Epidermal melanocyte (primary cell): ENCODE measurements around the gene OR5K4.

Experiments
- DNase-seq: peaks from one replicate; pipeline ENCODE4 v3.0.0; 2011; ENCODE audit warnings: low spot score; ENCODE audit not compliant: insufficient read length

Gene OR5K4

DNA sequence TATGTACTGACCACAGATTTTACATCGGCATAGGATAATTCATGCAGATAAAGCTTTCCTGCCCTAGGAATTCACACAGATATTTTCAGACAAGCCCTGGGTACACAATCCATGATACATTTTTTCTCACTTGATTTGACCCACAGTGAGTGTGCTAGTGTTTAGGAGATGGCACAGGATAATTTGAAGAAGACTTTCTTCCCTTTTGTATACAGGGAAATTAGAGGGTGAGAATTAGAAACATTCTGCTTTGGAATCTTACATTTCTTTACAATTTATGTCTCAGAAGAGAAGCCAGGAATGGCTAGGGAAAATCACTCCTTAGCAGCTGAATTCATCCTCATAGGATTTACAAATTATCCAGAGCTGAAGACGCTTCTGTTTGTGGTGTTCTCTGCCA lies at the start of gene OR5K4:
Gene OR5K4, plus strand, starts transcription at position 301 of the 400 bp plus-strand sequence. Its CDS starts 0 bp downstream, at position 301.
- no peak for DNase-seq

DNA sequence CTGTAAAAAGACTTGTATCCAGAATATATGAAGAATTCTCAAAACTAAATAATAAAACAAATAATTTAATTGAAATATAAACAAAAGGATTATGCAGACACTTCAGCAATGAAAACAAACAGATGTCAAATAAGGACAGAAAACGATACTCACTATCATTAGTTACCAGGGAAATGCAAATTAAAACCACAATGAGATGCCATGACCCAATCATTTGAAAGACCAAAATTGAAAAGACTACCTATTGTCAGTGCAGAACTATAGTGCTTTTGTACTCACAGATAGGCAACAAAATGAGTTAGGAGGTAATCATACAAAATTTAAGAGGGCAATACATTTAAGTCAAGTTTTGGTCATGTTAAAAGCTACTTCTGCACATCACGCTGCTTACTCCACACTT lies 31.6 kb upstream of the OR5K4 start:
- DNase-seq: no peak

GRCh38 chr3:98322686-98323085 lies 31.0 kb upstream of the OR5K4 start:
- DNase-seq: no peak

GRCh38 chr3:98323425-98323824 lies 30.2 kb upstream of the OR5K4 start:
- no peak for DNase-seq

GRCh38 chr3:98325055-98325454 lies 28.6 kb upstream of the OR5K4 start:
- DNase-seq: no peak

DNA sequence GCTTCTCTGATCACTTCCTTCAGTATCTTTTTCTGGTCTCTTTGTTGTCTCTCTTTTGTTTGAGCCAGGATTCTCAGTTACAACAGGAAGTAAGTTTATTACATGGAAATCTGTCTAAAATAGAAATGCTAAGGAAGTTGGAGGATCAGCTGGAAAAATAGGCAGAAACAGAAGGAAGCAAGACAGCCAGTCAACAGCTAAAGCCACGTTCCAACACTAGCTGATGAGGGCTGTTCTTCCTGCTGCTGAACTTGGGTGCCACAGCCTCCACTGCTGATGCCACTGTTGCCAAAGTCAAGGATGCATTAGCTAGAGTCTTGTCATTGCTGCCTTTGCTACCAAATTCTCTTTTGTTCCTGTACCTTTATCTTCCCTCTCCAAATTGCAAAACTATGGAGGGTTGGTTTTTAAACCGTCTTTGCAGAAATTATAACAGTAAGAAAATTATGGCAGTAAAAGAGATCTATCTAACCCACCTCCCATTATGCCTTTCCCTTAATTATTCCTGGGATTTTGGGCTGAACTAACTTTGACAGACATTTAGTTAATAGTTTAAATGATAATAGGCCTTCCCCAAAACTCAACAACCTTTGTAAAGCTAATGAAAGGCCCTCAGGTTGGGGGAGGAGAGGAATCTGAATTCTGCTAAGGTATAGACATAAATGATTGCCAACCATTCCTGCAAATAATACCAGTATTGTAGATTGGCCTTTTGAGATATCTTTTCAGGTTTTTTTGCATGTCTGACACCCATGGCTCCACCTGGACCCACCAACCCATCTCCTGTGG lies 27.4 kb upstream of the OR5K4 start:
- no peak for DNase-seq

DNA sequence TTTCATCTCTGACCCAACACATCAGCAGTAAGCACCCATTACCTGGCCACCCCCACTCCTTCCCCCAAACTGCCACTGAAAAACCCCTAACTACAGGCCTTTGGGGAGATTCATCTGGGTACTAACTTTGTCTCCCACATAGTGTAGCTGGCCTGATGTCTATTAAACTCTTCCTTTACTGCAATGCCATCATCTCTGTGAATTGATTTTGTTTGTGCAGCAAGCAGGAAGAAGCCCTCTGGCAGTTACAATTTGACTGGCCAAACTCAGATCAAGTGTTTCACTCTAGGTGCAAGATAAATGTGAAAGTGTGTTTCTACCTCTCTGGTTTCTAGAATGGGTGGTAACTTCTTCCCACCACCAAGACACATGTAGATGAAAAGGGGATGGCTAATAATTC lies 26.7 kb upstream of the OR5K4 start:
- DNase-seq: no peak

DNA sequence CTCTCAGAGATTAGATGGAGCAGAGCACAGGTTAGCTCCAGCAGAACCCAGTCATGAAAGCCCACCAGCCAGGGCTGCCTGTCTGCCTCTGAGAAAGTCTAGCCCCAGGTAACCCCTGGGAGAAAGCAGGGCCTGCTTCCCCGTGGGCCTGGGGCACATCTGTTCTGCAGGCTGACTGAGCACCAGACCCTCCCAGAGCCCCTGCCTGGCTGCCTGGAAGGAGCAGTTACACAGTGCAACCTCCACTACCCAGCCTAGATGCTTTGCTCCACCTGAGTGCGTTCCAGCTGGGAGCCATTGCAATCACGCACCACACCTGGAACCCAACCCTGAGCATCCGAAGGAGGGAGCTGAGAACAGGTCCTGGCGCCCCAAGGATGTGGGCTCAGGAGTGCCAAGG lies 24.7 kb upstream of the OR5K4 start:
- DNase-seq: no peak

- no peak for DNase-seq
Measured at GRCh38 chr3:98329392-98330124, 24.1 kb upstream of the OR5K4 start.

DNA sequence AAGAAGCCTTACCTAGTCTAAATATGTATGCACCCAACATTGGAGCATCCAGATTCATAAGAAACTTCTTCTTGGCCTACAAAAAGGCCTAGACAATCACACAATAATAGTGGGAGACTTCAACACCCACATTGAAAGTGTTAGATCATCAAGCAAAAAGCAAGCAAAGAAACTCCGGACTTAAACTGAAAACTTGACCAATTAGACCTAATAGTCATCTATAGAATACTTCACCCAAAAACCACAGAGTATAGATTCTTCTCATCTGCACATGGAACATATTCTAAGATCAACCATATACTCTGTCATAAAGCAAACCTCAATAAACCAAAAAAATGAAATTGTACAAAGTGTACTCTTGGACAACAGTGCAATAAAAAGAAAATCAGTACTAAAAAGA lies 22.3 kb upstream of the OR5K4 start:
- DNase-seq: no peak

GRCh38 chr3:98333989-98334606 lies 19.6 kb upstream of the OR5K4 start:
- no peak for DNase-seq

GRCh38 chr3:98339031-98339430 lies 14.6 kb upstream of the OR5K4 start:
- no peak for DNase-seq

GRCh38 chr3:98341758-98342157 lies 11.9 kb upstream of the OR5K4 start:
- no peak for DNase-seq

- no peak for DNase-seq
Measured at GRCh38 chr3:98343647-98344507, 9.8 kb upstream of the OR5K4 start.

GRCh38 chr3:98350082-98350481 lies 3.6 kb upstream of the OR5K4 start:
- no peak for DNase-seq

GRCh38 chr3:98359250-98359649 lies 5.6 kb downstream of the OR5K4 start:
- no peak for DNase-seq

- DNase-seq: no peak
Measured at GRCh38 chr3:98359993-98360675, 6.5 kb downstream of the OR5K4 start.

DNA sequence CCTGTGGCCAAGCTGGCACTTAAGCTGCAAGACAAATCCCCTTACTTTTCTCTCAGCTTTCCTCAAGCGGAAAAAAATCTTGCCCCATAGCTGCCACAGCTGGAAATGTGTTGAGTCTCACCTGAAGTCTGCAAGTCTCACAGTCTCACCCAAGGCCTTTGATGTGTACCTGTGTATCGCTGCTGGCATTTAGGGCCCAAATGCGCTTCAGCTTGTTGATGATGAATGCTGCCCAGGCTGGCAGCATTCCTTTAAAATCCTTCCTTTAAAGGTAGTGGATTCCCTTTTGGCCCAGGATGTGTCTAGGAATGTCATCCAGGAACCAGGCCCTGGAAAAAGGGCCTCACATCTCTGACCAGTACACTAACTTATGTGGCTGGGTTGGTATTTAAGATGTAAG lies 7.0 kb downstream of the OR5K4 start:
- no peak for DNase-seq

DNA sequence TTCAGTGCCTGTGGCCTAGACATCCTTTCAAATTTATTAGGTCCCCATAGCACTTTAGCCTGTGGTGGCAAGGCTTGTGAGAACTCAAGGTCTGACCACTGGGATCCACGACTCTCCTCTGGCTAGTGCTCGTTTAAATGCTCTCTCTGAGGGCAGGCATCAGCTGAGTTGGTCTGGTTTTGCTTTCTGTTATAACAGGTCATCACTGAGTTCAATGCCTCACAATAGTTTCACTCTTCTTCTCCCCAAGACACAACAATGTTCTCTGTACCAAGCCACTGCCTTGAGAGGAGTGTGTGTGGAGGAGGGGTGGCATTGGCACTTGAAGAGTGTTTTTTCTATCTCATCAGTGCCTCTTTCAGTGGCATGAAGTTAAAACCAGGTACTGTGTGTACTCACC lies 7.6 kb downstream of the OR5K4 start:
- DNase-seq: no peak

DNA sequence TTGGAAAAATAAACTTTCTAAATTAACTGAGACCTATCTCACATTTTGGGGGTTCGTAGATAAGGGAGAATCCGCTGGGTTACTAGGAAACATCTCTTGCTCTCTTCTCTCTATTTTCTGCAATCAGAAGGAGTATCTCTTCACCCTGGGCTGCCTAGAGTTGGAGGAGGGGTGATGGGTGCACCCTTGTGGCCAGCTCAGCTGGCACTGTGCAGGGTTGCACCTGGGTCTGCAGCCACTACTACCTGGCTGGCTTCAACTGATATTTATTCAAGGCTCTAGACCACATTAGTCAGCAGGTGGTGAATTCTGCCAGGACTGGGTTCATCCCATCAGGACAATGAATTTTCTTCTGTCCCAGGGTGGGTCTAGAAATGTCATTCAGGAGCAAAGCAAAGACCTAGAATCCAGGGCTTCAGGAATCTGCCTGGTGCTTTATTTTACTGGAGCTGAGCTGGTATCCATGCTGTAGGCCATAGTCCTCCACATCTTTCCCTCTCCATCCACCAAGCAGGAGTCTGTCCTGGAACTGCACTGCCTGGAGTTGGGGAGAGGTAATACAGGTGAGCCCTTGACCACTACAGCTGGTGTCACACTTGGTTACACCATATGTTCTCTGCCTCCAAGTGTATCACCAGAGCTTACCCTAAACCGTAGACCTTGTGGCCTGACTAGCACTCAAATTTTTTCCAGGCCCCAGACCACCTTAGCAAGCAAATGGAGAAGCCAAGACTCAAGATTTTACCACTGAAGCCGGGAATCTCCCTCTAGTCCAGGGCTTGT lies 14.0 kb downstream of the OR5K4 start:
- no peak for DNase-seq
